GM23338 (cell line): ENCODE measurements around the gene BFSP2.

Source experiments
- POLR2AphosphoS5 ChIP-seq: IDR thresholded peaks from 2 replicates; pipeline ENCODE4 v1.6.1; 2016; ENCODE audit warnings: antibody characterized with exemption, low read depth
- TF ChIP-seq, protein P1 (sequence below), 2 experiments: fragments of 200-600 bp in 1 of 2; sonication (generic) in 1 of 2; conservative IDR thresholded peaks; 2 replicates each; pipeline versions ENCODE4 v1.5.1 to v1.6.1; 2016 to 2017; ENCODE audit warnings: antibody characterized with exemption in 2 of 2, low read depth in 2 of 2, mild to moderate bottlenecking in 2 of 2, moderate library complexity in 1 of 2

DNA sequence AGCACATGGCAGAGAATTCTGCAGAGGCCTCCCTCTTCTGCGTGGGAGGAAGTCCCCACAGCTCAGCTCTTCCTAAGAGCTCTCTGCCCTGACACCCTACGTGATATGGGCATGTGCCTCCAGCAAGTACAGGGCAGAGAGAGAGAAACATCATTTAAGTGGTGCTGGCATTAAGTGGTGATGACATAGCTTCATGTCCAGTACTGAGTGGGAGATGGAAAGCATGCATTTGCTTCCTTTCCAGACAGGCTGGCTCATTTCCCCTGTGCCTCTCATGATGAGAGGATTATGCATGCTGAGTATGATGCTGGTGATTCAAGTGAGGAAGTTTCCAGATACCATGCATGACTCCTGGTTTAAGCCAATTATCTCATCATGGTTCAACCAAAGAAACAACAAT lies 26.9 kb downstream of the BFSP2 start:
- no peak for TF ChIP-seq POLR2AphosphoS5
- TF ChIP-seq, protein P1, sequence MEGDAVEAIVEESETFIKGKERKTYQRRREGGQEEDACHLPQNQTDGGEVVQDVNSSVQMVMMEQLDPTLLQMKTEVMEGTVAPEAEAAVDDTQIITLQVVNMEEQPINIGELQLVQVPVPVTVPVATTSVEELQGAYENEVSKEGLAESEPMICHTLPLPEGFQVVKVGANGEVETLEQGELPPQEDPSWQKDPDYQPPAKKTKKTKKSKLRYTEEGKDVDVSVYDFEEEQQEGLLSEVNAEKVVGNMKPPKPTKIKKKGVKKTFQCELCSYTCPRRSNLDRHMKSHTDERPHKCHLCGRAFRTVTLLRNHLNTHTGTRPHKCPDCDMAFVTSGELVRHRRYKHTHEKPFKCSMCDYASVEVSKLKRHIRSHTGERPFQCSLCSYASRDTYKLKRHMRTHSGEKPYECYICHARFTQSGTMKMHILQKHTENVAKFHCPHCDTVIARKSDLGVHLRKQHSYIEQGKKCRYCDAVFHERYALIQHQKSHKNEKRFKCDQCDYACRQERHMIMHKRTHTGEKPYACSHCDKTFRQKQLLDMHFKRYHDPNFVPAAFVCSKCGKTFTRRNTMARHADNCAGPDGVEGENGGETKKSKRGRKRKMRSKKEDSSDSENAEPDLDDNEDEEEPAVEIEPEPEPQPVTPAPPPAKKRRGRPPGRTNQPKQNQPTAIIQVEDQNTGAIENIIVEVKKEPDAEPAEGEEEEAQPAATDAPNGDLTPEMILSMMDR (conservative IDR thresholded peaks at IDR 0.05; ENCODE audit: low read depth in 2 of 2), result no peak
